GM18499 (cell line): ENCODE data around the gene TMEM229A.
"Not testable (repeated sequence)": the region's sequence is repeated elsewhere in the genome, so short reads cannot be mapped to it uniquely, and the experiment has no call there.

Source experiments
- ATAC-seq: cut with Tn5 transposase; IDR thresholded peaks from one replicate; pipeline ENCODE4 v1.9.1; 2021; ENCODE audit warnings: moderate number of reproducible peaks; ENCODE audit not compliant: insufficient read depth, unreplicated experiment

Gene TMEM229A

DNA sequence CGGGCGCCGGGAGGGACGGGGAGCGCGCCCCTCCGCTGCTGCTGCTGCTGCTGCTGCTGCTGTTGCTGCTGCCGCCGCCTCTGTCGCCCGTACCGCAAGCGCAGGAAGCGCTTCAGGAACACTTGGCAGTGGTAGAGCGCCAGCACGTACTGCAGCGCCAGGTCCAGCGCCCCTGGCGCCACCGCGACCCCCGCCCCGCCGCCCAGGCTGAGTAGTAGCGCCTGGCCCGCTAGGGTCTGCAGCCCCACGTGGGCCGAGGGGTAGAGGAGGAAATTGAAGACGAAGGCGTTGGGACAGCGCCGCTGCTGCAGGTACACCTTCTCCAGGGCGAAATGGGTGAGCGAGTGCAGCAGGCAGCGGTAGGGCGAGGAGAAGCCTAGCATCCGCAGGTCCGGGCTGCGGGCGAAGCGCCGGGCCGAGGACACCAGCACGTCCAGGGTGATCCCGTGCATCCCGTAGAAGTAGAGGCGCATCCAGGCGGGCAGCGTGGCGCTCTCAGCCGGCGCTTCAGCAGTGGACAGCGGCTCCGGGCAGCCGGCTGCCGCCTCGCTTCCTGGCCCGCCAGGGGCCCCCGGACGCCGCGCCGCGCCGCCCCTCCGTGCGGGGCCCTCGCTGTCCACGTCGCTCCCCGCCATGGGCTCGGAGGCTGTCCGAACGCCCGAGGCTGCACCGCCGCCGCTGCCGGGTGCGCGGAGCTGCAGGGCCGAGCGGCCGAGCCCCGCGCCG lies at the start of gene TMEM229A:
Gene TMEM229A (minus strand): TSS at position 699 of the 726 bp plus-strand sequence. CDS start 64 bp downstream, at position 635.
- no peak for ATAC-seq

DNA sequence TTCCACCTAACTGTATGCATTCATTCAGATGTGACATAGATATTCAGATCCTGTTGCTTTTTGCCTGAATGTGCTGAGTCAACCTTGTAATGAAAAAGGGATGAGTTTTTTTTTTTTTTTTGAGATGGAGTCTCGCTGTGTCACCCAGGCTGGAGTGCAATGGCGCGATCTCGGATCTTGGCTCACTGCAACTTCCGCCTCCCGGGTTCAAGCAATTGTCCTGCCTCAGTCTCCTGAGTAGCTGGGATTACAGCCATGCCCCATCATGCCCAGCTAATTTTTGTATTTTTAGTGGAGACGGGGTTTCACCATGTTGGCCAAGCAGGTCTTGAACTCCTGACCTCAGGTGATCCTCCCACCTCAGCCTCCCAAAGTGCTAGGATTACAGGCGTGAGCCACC lies 49.4 kb upstream of the TMEM229A start:
- not testable (repeated sequence) for ATAC-seq

- ATAC-seq: no peak
Measured at GRCh38 chr7:124077546-124077945, 44.7 kb upstream of the TMEM229A start.

GRCh38 chr7:124076841-124077240 lies 44.0 kb upstream of the TMEM229A start:
- no peak for ATAC-seq

GRCh38 chr7:124074007-124074406 lies 41.1 kb upstream of the TMEM229A start:
- ATAC-seq: no peak

DNA sequence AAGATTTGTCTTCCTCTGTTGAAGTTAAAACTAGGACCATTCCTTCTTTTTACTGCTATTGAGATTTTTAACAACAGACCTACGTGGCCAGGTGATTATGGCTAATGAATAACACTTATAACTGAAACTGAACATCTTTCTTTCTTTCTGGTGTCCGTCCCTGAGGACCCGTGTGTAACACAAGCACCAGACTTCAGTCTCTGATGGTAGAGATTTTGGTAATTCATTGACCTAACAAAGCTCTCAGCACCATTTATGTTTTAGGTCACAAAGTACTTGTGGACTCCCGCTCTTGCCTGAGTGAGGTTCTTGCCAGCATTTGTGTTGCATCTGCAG lies 40.4 kb upstream of the TMEM229A start:
- ATAC-seq: no peak

GRCh38 chr7:124072603-124073309 lies 39.9 kb upstream of the TMEM229A start:
- ATAC-seq: no peak

- no peak for ATAC-seq
Measured at GRCh38 chr7:124071843-124072242, 39.0 kb upstream of the TMEM229A start.

- no peak for ATAC-seq
Measured at GRCh38 chr7:124062171-124062570, 29.3 kb upstream of the TMEM229A start.

GRCh38 chr7:124060528-124060927 lies 27.7 kb upstream of the TMEM229A start:
- no peak for ATAC-seq

DNA sequence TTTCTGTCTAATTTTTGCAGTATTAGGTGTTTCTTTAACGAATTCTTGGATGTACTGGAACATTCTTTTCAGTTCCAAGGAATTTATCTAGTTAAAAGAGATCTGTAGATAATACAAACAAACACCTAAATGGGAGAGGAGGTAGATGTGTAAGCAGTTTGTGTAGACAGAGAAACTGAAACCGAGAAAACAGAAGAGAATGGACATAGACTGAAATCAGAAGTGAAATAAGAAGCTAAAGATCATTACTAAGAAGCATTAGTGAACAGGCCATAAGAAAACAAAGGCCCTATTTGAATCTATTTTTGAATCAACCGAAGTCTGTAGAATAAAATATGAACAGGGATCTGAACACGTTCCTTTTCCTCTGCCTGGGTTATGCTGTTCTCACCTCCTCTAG lies 26.5 kb upstream of the TMEM229A start:
- ATAC-seq: peak; percentile 100

DNA sequence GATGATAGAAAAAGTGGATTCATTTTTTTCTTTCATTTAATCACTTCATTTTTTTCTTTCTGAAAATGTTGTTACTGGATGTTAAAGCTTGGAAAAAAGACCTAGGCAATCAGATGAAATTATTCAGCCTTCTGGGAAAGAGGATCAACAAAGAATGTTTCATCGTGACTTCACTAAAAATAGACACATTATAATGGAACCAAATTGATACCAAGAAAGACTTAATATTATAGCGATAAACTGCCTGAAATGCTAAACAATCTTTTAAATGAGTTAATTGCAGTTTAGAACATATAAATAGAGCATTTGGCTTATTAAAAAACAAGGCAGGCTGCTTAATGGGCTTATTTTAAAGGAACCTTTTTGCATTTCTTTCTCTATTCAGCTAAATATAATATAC lies 25.6 kb upstream of the TMEM229A start:
- no peak for ATAC-seq

- ATAC-seq: no peak
Measured at GRCh38 chr7:124057872-124058271, 25.0 kb upstream of the TMEM229A start.

DNA sequence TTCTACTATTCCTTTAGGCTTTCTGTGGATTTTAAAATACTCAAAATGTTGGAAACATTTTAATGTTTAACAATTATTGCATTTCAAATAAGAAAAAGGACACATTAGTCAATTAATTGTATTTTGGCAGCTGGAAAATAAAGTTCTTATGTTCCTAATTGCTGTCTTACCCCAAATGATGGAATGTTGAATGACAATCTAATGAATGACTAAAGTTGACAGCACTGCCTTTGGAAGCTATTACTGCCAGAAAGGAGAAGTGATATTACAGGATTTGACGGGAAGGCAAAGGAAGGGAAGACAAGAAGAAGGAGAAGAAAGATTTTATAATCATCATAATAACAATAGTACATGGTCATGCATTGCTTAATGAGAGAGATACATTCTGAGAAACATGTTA lies 23.4 kb upstream of the TMEM229A start:
- no peak for ATAC-seq

DNA sequence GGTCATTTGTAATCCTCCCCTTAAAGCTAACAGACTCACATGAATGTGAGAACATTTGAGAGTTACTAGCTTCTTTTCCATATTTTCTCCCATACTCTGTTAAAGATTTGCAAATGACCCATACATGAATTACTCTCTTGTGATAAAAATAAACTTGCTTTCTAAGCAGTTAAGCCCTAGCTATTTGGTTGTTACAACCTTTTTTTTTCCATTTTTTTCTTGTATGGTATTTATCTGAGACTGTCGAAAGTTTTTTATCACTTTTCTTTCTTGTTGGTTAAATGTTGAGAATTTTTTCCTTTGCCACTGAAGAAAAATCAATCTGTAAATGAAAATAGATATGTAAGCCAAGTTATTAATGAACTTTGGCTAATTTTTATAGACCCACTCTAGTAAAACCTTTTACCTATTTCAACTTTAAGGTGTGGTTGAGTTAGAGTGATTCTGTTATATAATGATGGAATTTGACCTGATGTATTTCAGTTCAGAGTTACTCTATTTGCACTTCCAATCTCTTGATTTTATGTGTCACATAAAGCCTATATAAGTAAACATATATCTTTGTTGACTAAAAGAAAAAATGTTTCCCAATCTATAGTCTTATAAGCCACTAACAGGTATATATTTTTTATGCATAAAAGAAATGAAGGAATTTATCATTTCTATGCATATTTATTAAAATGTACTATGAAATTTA lies 19.0 kb upstream of the TMEM229A start:
- no peak for ATAC-seq

DNA sequence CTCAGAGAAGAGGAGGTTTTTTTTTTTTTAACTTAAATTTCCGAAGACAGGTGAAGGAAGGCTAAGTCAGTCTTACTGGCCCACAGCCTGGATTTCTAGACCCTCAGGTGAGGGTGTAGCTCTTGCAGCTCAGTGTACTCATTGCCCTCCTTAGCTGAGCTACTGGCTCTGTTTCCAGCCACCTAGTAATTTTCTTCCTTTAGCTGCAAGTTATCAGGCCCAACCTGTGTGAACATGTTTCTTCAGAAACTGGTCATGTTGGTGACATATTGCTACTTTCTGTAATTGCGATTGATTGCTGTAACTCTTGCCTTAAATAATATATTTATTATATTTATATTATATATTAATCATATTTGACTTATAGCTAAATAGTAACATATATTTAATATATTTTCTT lies 10.0 kb upstream of the TMEM229A start:
- no peak for ATAC-seq

GRCh38 chr7:124041439-124041838 lies 8.6 kb upstream of the TMEM229A start:
- ATAC-seq: no peak

DNA sequence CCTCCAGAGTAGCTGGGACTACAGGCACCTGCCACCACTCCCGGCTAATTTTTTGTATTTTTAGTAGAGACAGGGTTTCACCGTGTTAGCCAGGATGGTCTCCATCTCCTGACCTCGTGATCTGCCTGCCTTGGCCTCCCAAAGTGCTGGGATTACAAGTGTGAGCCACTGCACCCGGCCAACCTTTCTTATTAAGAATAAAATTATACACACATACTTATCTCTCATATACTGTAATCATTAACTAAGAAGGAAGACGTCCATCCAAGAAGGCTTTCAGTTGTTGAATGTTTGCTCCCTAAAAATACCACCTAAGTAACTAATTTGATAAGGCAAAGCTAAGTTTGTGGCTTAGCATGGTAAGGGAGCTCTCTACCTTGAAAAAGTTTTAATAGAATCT lies 5.0 kb upstream of the TMEM229A start:
- not testable (repeated sequence) for ATAC-seq

DNA sequence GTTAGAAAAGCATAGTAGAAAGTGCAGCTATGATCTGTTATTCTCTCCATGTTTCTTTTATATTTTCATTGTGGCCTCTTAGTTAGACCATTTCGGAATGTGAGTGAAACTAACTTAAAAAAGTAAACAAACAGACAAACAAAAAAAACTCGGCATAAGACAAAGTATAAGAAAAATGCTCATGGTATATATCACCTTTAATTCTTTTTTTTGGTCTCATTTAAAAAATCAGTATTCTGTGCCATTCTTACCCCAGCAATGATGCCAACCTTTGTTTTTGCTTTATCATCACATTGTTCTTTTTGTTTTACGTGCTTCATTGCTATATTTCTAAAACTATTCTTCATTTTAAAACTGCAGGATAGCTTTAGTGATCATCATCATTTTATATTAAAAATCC lies 2.8 kb upstream of the TMEM229A start:
- ATAC-seq: no peak

GRCh38 chr7:124034754-124035100 lies 1.9 kb upstream of the TMEM229A start:
- ATAC-seq: no peak
